Panc1 (cell line): ENCODE measurements around the gene AATK. TPM values are rescaled to one million over a fixed set of nuclear protein-coding genes. Genes with fewer than 3 reads are reported as not detected.

Source experiments
- ATAC-seq: fragments of 200-7000 bp; cut with Tn5 transposase; 2 replicates; pipeline ENCODE4 v1.9.1; 2020; ENCODE audit warnings: mild to moderate bottlenecking, moderate library complexity
- BruUV-seq: library from RNA; stranded (reverse); fragments of 400-500 nt; replicated peaks from 2 replicates; lab custom pipeline; 2021; lab: Mats Ljungman, UMichigan
- CTCF ChIA-PET: fragments of 300-600 bp; sonication (Branson Sonifier 250); formaldehyde crosslinking; loops from one replicate; lab custom pipeline; 2022; ENCODE audit warnings: antibody characterized with exemption; lab: Charles Lee
- POLR2A ChIA-PET: fragments of 300-600 bp; sonication (Branson Sonifier 250); formaldehyde crosslinking; loops from one replicate; lab custom pipeline; 2022; ENCODE audit warnings: antibody characterized with exemption; lab: Charles Lee
- DNase-seq: peaks from one replicate; pipeline ENCODE4 v3.0.0-alpha.2; 2010; ENCODE audit warnings: low read depth, low spot score
- H3K27ac ChIP-seq: 2 replicates; pipeline ENCODE4 v1.5.1; 2011; ENCODE audit warnings: mild to moderate bottlenecking, low read length, inconsistent platforms
- H3K27me3 ChIP-seq: fragments of 200-500 bp; sonication (Bioruptor generic); 2 replicates; pipeline ENCODE4 v1.6.0; 2014; ENCODE audit warnings: low read length, inconsistent platforms; ENCODE audit not compliant: control insufficient read depth, insufficient read depth
- H3K36me3 ChIP-seq: fragments of 200-500 bp; sonication (Bioruptor generic); 2 replicates; pipeline ENCODE4 v1.5.1; 2014; ENCODE audit warnings: inconsistent platforms, mild to moderate bottlenecking, low read length, moderate library complexity; ENCODE audit not compliant: control insufficient read depth, insufficient read depth
- H3K4me1 ChIP-seq: 2 replicates; pipeline ENCODE4 v1.5.1; 2011; ENCODE audit warnings: inconsistent platforms, mild to moderate bottlenecking, low read length, moderate library complexity; ENCODE audit not compliant: control insufficient read depth, insufficient read depth
- H3K4me3 ChIP-seq, 2 experiments: 2 replicates each; pipeline ENCODE4 v1.5.1; 2011 to 2012; ENCODE audit warnings: low read depth in 2 of 2, low read length in 2 of 2, mild to moderate bottlenecking in 2 of 2, inconsistent platforms in 1 of 2, moderate library complexity in 1 of 2
- H3K9me3 ChIP-seq: fragments of 200-500 bp; sonication (Bioruptor generic); 2 replicates; pipeline ENCODE4 v1.5.1; 2014; ENCODE audit warnings: low read depth, mild to moderate bottlenecking, inconsistent platforms, low read length, moderate library complexity; ENCODE audit not compliant: control insufficient read depth, insufficient read depth
- CTCF ChIP-seq: fragments of 450-650 bp; IDR thresholded peaks from 2 replicates; pipeline ENCODE4 v1.5.1; 2017; ENCODE audit warnings: mild to moderate bottlenecking
- POLR2AphosphoS5 ChIP-seq: IDR thresholded peaks from 2 replicates; pipeline ENCODE4 v1.6.1; 2012; ENCODE audit warnings: mild to moderate bottlenecking, low read depth, low read length, moderate library complexity
- SIN3A ChIP-seq: IDR thresholded peaks from 2 replicates; pipeline ENCODE4 v1.6.1; 2012; ENCODE audit warnings: low read depth, mild to moderate bottlenecking, low read length, moderate library complexity, borderline replicate concordance; ENCODE audit not compliant: insufficient read depth
- TCF7L2 ChIP-seq: IDR thresholded peaks from 2 replicates; pipeline ENCODE4 v1.6.1; 2011; ENCODE audit warnings: mild to moderate bottlenecking, low read depth, low read length, inconsistent platforms
- in situ Hi-C: cut with HindIII; loops from 2 replicates; pipeline ENCODE4 v1.10.0; 2016; ENCODE audit warnings: low sequenced_read_pairs, low pct_unique_long_range_greater_than_20kb
- intact Hi-C: fragments of 100-400 bp; cut with micrococcal nuclease; formaldehyde crosslinking; loops from one replicate; pipeline ENCODE4 v1.10.0; 2022; ENCODE audit not compliant: unreplicated experiment
- total RNA-seq: library from RNA; stranded (reverse); gene quantifications from one replicate; pipeline ENCODE4 v1.2.1, GENCODE V29; 2021; ENCODE audit not compliant: unreplicated experiment
- TF ChIP-seq, protein P1 (sequence below), 2 experiments: IDR thresholded peaks; 2 replicates each; pipeline ENCODE4 v1.6.1; 2011 to 2012; ENCODE audit warnings: low read depth in 2 of 2, control low read depth in 1 of 2, low read length in 1 of 2, mild to moderate bottlenecking in 1 of 2, moderate library complexity in 1 of 2; ENCODE audit not compliant: insufficient read depth in 1 of 2

Gene AATK
- total RNA-seq, 1 experiment from 2014 or later, result 3.7 TPM

DNA sequence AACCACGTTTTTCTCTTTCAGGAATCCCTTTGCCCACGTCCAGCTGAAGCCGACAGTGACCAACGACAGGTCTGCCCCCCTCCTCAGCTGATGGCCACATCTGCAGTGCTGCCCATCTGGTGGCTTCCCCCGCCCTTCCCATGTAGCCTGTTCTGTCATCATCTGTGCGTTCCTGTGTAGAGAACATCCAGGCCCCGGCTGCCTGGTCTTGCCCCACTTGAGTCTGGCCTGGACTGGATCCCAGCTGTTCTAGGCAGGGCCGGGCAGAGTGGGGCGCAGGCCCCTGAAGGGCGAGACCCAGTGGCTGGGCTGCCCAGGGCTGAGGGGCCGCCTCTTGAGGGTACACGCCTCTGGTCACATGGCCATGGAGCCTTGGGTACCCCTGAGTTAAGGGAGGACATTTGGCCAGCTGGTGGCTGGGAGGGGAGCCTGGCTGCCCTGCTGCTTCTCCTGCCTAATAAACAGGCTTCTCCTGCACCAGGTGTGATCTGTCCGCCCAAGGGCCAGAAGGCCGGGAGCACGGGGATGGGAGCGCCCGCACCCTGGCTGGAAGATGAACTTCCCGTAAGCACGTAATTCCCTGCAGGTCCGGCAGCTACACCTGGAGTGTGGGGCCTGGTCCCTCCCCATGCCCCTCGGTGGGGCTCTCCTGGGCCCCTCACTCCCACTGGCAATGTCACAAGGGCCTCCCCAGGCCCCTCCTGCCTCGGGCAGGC is 50.1 kb downstream of the AATK start:
- Histone ChIP-seq H3K27ac (no peak overlapping the region), H3K27me3 (no peaks in the 10 kb centered on the region), H3K9me3 (no peaks in the 10 kb centered on the region), H3K4me1 (peaks cover 34% of the 10 kb centered on the region), H3K36me3 (no peaks in the 10 kb centered on the region), H3K4me3 (no peak overlapping the region)
- no peak for DNase-seq
- TF ChIP-seq, protein P1, sequence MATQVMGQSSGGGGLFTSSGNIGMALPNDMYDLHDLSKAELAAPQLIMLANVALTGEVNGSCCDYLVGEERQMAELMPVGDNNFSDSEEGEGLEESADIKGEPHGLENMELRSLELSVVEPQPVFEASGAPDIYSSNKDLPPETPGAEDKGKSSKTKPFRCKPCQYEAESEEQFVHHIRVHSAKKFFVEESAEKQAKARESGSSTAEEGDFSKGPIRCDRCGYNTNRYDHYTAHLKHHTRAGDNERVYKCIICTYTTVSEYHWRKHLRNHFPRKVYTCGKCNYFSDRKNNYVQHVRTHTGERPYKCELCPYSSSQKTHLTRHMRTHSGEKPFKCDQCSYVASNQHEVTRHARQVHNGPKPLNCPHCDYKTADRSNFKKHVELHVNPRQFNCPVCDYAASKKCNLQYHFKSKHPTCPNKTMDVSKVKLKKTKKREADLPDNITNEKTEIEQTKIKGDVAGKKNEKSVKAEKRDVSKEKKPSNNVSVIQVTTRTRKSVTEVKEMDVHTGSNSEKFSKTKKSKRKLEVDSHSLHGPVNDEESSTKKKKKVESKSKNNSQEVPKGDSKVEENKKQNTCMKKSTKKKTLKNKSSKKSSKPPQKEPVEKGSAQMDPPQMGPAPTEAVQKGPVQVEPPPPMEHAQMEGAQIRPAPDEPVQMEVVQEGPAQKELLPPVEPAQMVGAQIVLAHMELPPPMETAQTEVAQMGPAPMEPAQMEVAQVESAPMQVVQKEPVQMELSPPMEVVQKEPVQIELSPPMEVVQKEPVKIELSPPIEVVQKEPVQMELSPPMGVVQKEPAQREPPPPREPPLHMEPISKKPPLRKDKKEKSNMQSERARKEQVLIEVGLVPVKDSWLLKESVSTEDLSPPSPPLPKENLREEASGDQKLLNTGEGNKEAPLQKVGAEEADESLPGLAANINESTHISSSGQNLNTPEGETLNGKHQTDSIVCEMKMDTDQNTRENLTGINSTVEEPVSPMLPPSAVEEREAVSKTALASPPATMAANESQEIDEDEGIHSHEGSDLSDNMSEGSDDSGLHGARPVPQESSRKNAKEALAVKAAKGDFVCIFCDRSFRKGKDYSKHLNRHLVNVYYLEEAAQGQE (IDR thresholded peaks at IDR 0.05; ENCODE audit: insufficient read depth in 1 of 2, low read depth in 2 of 2, low read length in 1 of 2), result no peak
- TF ChIP-seq TCF7L2 (no peak), CTCF (no peak), POLR2AphosphoS5 (no peak), SIN3A (no peak)
- in situ Hi-C loops, result no loop called here
- ChIA-PET CTCF (interaction anchor here (1.3 kb wide), 1 partner anchor 18 kb away, joined by 4 read pairs; no protein-coding TSS in a partner anchor), POLR2A (no interaction called here)
- intact Hi-C loops, result no loop called here
- BruUV-seq, result no TSS peak
- ATAC-seq, result no peak

DNA sequence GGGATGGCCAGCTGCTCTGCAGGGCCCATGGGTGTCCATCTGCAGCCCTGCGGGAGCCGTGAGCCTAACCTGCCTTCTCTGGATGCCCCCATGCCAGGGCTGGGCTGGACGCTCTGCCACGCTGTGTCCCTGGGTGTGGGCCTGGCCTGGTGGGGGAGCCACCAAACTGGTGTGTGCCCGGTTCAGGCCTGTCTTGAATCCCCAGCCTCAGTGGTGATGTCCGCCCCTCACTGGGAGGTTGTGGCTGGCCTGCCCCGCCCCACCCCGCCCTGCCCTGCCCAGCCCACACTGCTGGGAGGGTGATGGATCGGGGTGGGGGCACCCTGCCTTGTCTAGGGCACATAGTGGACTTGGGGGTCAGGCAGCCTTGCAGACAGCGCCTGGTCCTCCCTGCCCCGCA is 50.8 kb downstream of the AATK start:
- H3K4me1 ChIP-seq, result peaks cover 34% of the 10 kb centered on the region
- no peak overlapping the region for H3K4me3 ChIP-seq
- H3K9me3 ChIP-seq, result no peaks in the 10 kb centered on the region
- TF ChIP-seq SIN3A (no peak), CTCF (no peak), TCF7L2 (no peak), POLR2AphosphoS5 (no peak)
- TF ChIP-seq, protein P1 (IDR thresholded peaks at IDR 0.05; ENCODE audit: insufficient read depth in 1 of 2, low read depth in 2 of 2, low read length in 1 of 2), result no peak
- intact Hi-C loops, result no loop called here
- no TSS peak for BruUV-seq
- H3K27ac ChIP-seq, result no peak overlapping the region
- DNase-seq (no peak), ATAC-seq (no peak)
- in situ Hi-C loops, result no loop called here
- H3K36me3 ChIP-seq, result peaks cover 2% of the 10 kb centered on the region; the same call in 1 of the 2 replicates
- ChIA-PET POLR2A (interaction anchor here (0.6 kb wide), 1 partner anchor 304 kb away, joined by 7 read pairs; no protein-coding TSS in a partner anchor), CTCF (interaction anchor here (0.8 kb wide), 1 partner anchor 11 kb away, joined by 3 read pairs; no protein-coding TSS in a partner anchor)
- no peaks in the 10 kb centered on the region for H3K27me3 ChIP-seq
